Ascending aorta (tissue), 2 donors: ENCODE measurements around the gene DEFB124. TPM values are rescaled to one million over a fixed set of nuclear protein-coding genes. Genes with fewer than 3 reads are reported as not detected.

Experiments
- DNase-seq, 2 donors: peaks; one replicate each; pipeline ENCODE4 v3.0.0-alpha.2; 2019; ENCODE audit warnings: low spot score in 2 of 2
- H3K27ac ChIP-seq, 2 donors: fragments of 200-600 bp; sonication (generic); one replicate each; pipeline ENCODE4 v1.5.1; 2016 to 2017; ENCODE audit warnings: mild to moderate bottlenecking in 1 of 2
- H3K27me3 ChIP-seq: fragments of 200-600 bp; sonication (generic); one replicate; pipeline ENCODE4 v1.5.1; 2017
- H3K36me3 ChIP-seq, 2 donors: fragments of 200-600 bp; sonication (generic); one replicate each; pipeline ENCODE4 v1.5.1; 2016
- H3K4me1 ChIP-seq, 2 donors: fragments of 200-600 bp; sonication (generic); one replicate each; pipeline ENCODE4 v1.5.1; 2016 to 2017; ENCODE audit warnings: mild to moderate bottlenecking in 1 of 2
- H3K4me3 ChIP-seq, 2 donors: fragments of 200-600 bp; sonication (generic); one replicate each; pipeline ENCODE4 v1.5.1; 2016 to 2017; ENCODE audit warnings: mild to moderate bottlenecking in 1 of 2
- H3K9me3 ChIP-seq, 2 donors: fragments of 200-600 bp; sonication (generic); one replicate each; pipeline ENCODE4 v1.5.1; 2016
- intact Hi-C: fragments of 100-400 bp; cut with DNase I; formaldehyde crosslinking; loops from one replicate; pipeline ENCODE4 v1.15.1; 2023
- total RNA-seq: library from RNA; depleted of rRNA; stranded (reverse); fragments of >200 nt; gene quantifications from one replicate; pipeline ENCODE4 v1.1.0, GENCODE V29; 2016
- TF ChIP-seq, protein P1 (sequence below), 3 experiments: fragments of 200-600 bp in 2 of 3; fragments of 450-650 bp in 1 of 3; sonication (generic) in 2 of 3; IDR thresholded peaks; one replicate each; pipeline ENCODE4 v1.5.1; 2016 to 2019; ENCODE audit warnings: antibody characterized with exemption in 3 of 3, mild to moderate bottlenecking in 1 of 3, moderate library complexity in 1 of 3

DEFB124 gene
- total RNA-seq, 1 donor from 2014 or later, result not detected

DNA sequence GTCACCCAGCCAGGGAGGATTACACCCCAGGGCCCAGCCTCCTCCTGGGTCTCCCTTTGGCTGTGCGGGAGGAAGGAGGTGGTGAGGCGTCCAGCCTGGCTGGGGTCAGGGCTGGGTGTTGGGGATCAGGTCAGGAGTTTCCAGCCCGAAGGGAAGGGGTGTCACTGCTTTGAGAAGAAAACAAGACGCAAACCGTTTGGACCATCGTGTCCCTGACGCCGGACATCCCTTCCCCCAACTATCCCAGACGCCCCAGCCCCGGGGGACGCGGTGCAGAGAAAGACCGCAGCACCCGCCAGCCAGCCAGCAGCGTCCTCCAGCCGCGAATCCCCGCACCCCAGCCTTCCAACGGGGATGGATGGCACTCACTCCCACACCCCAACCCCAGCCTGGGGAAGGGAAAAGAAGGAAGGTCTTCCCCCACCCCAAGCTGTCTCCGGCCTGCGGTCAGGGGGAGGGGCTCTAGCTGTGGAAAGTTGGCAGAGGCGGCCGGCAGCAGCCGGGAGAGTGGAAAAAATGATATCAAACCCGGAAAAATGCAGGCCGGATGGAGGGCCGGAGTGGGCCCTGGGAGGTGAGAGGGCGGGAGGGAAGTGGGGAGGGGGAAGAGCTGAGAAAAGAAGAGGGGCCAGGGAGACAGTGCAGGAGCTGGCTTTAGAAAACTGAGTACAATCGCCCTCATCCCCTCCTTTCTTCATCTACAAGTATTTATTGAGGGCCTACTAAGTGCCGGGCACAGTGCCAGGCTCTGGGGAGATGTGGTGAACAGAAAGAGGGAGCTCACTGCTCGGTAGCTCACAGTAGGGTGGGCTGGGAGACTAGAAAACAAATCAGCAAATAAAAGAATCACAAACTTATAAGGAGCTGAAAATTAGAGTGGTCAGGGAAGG, 10.8 kb upstream of the DEFB124 start:
- H3K27ac ChIP-seq, result peak overlapping the region; percentile 89 to 90
- intact Hi-C loops, result loop anchor here (1.0 kb wide), 1 partner anchor 10 kb away; no protein-coding TSS in a partner anchor
- no peaks in the 10 kb centered on the region for H3K27me3 ChIP-seq
- H3K4me1 ChIP-seq, result peaks cover 3 to 14% of the 10 kb centered on the region in 2 donors
- TF ChIP-seq, protein P1, sequence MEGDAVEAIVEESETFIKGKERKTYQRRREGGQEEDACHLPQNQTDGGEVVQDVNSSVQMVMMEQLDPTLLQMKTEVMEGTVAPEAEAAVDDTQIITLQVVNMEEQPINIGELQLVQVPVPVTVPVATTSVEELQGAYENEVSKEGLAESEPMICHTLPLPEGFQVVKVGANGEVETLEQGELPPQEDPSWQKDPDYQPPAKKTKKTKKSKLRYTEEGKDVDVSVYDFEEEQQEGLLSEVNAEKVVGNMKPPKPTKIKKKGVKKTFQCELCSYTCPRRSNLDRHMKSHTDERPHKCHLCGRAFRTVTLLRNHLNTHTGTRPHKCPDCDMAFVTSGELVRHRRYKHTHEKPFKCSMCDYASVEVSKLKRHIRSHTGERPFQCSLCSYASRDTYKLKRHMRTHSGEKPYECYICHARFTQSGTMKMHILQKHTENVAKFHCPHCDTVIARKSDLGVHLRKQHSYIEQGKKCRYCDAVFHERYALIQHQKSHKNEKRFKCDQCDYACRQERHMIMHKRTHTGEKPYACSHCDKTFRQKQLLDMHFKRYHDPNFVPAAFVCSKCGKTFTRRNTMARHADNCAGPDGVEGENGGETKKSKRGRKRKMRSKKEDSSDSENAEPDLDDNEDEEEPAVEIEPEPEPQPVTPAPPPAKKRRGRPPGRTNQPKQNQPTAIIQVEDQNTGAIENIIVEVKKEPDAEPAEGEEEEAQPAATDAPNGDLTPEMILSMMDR (IDR thresholded peaks at IDR 0.05), result no peak
- peak; percentile 23 to 80 for DNase-seq
- no peaks in the 10 kb centered on the region for H3K9me3 ChIP-seq
- peak overlapping the region in 1 of 2 donors; percentile 60 for H3K4me3 ChIP-seq
- H3K36me3 ChIP-seq, result no peaks in the 10 kb centered on the region

DNA sequence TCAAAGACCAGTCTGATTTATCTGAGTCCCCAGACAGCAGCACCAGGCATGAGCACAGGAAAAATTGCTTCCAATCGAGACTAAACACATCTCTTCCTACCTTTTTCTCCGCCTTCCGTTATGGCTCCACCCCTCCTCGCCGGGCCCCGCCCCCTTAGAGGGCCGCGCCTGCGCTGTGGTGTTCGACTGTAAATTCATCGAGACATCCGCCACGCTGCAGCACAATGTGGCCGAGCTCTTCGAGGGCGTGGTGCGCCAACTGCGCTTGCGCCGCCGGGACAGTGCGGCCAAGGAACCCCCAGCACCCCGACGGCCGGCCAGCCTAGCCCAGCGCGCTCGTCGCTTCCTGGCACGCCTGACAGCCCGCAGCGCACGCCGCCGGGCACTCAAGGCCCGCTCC, 9.1 kb upstream of the DEFB124 start:
- H3K27me3 ChIP-seq, result no peaks in the 10 kb centered on the region
- intact Hi-C loops, result no loop called here
- H3K4me1 ChIP-seq, result peaks cover 3 to 14% of the 10 kb centered on the region in 2 donors
- H3K36me3 ChIP-seq, result no peaks in the 10 kb centered on the region
- H3K9me3 ChIP-seq, result no peaks in the 10 kb centered on the region
- H3K4me3 ChIP-seq, result no peak overlapping the region
- H3K27ac ChIP-seq, result peak overlapping the region; percentile 89 to 90
- no peak for DNase-seq
- TF ChIP-seq, protein P1 (IDR thresholded peaks at IDR 0.05), result no peak

DNA sequence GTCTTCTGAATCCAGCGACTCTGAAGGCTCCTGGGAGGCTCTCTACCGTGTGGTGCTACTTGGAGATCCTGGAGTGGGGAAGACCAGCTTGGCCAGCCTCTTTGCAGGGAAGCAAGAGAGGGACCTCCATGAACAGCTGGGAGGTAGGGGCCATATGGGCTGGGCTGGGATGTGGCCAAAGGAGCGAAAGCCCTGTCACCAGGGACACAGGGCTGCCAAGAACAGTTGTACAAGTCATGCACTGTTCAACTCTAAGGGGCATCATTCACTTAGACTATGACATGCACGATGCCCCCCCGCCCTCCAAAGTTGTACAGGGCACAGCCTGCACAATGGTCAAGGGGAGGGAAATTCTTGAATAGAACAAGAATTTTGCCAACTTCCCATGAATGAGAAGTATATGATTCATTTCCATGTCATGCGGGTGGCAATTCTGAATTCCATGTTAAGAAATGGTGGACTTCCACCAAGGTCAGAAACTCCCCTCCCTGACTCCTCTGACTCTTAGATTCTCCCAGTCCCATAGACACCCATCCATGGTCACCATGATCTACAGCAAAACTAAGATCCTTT, 1.8 kb upstream of the DEFB124 start:
- peak overlapping the region in 1 of 2 donors; percentile 82 for H3K4me3 ChIP-seq
- peak overlapping the region; percentile 79 to 82 for H3K27ac ChIP-seq
- intact Hi-C loops, result no loop called here
- no peaks in the 10 kb centered on the region for H3K27me3 ChIP-seq
- no peaks in the 10 kb centered on the region for H3K9me3 ChIP-seq
- peaks cover 0 to 2% of the 10 kb centered on the region in 2 donors for H3K4me1 ChIP-seq
- no peak for DNase-seq
- TF ChIP-seq, protein P1 (IDR thresholded peaks at IDR 0.05), result no peak
- no peaks in the 10 kb centered on the region for H3K36me3 ChIP-seq

DNA sequence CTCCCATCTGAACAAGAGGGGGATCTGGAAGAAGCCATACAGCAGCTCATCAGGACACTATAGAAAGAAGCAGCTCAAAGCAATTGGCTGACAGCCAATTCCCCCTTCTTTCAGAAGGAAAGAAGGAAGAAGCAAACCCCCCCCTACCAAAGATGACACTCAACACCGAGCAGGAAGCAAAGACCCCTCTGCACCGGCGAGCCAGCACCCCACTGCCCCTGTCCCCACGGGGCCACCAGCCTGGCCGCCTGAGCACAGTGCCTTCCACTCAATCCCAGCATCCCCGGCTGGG, 1.3 kb upstream of the DEFB124 start:
- intact Hi-C loops, result no loop called here
- H3K27ac ChIP-seq, result peak overlapping the region; percentile 79 to 82
- peak overlapping the region in 1 of 2 donors; percentile 82 for H3K4me3 ChIP-seq

DNA sequence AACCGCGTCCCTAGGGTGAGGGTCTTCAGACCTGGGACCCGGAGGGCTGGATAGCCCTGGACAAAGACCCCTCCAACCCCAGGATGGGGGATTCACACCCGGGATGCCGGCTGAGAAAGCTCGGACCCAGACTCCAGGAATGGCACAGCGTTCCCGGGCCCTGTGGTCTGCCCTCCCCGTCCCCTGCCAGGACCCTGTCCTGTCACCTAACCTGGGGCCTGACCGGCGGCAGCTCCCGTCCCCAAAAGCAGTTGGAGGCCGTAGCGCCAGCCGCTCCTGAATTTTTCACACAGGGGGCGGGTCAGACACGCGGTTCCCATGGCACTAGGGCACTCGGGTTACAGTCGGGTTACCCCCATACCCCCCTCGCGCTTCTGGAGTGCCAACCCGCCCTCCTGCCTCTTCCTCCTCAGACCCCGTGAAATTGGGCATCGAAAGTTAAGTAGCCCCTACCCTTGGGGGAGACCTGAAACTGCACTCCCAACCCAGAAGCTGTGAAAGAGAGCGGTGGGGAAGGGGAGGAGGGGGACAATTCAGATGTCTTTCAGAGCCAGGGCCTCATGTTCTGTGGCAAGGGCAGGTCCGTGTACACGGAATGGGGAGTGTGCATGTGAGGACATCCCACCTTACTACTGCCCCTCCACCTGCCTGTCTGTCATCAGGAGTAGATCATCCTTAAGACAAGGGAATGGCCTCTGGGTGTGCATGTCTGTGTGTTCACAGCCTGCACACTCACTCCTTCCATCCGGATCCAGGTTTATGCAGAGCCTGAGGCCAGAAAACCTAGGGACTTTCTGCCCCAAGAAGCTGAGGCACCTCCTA, 756 bp upstream of the DEFB124 start:
- H3K36me3 ChIP-seq, result no peaks in the 10 kb centered on the region
- TF ChIP-seq, protein P1 (IDR thresholded peaks at IDR 0.05), result no peak
- H3K27me3 ChIP-seq, result no peaks in the 10 kb centered on the region
- no peak for DNase-seq
- peak overlapping the region; percentile 79 to 82 for H3K27ac ChIP-seq
- H3K4me1 ChIP-seq, result peaks cover 0 to 2% of the 10 kb centered on the region in 2 donors
- no peaks in the 10 kb centered on the region for H3K9me3 ChIP-seq
- H3K4me3 ChIP-seq, result peak overlapping the region; percentile 62 to 82
- intact Hi-C loops, result loop anchor here (1.0 kb wide), 1 partner anchor 22 kb away; no protein-coding TSS in a partner anchor

More for the DNA sequence above, 1.3 kb upstream of the DEFB124 start:
- TF ChIP-seq, protein P1 (IDR thresholded peaks at IDR 0.05), result no peak
- no peaks in the 10 kb centered on the region for H3K27me3 ChIP-seq
- no peak for DNase-seq
- peaks cover 0 to 2% of the 10 kb centered on the region in 2 donors for H3K4me1 ChIP-seq
- no peaks in the 10 kb centered on the region for H3K36me3 ChIP-seq
- no peaks in the 10 kb centered on the region for H3K9me3 ChIP-seq
